HG02678 (cell line): ENCODE measurements around the gene ESPNL.

Experiments
- ATAC-seq: cut with Tn5 transposase; IDR thresholded peaks from one replicate; pipeline ENCODE4 v1.9.1; 2021; ENCODE audit warnings: mild to moderate bottlenecking, moderate library complexity; ENCODE audit not compliant: unreplicated experiment

ESPNL gene

GRCh38 chr2:238139196-238140039, 39.3 kb downstream of the ESPNL start:
- no peak for ATAC-seq

GRCh38 chr2:238140040-238140439, 39.9 kb downstream of the ESPNL start:
- no peak for ATAC-seq

GRCh38 chr2:238140721-238141540, 40.8 kb downstream of the ESPNL start:
- no peak for ATAC-seq

- ATAC-seq = no peak
These were observed 41.6 kb downstream of the ESPNL start for GRCh38 chr2:238141541-238142318.

- ATAC-seq = no peak
These were observed 42.5 kb downstream of the ESPNL start for GRCh38 chr2:238142382-238143205.

- ATAC-seq = no peak
These were observed 43.3 kb downstream of the ESPNL start for GRCh38 chr2:238143239-238143951.

- no peak for ATAC-seq
These were observed 44.1 kb downstream of the ESPNL start for GRCh38 chr2:238144262-238144661.

GRCh38 chr2:238145046-238145445, 44.9 kb downstream of the ESPNL start:
- no peak for ATAC-seq

- no peak for ATAC-seq
These were observed 45.7 kb downstream of the ESPNL start for GRCh38 chr2:238145851-238146250.

- no peak for ATAC-seq
These were observed 46.9 kb downstream of the ESPNL start for GRCh38 chr2:238146884-238147544.

GRCh38 chr2:238148981-238149380, 48.8 kb downstream of the ESPNL start:
- ATAC-seq = no peak

GRCh38 chr2:238149841-238150572, 49.9 kb downstream of the ESPNL start:
- ATAC-seq = no peak

- no peak for ATAC-seq
These were observed 50.5 kb downstream of the ESPNL start for GRCh38 chr2:238150686-238151085.

- ATAC-seq = no peak
These were observed 51.1 kb downstream of the ESPNL start for GRCh38 chr2:238151205-238151604.

GRCh38 chr2:238151628-238152235, 51.6 kb downstream of the ESPNL start:
- ATAC-seq = no peak

GRCh38 chr2:238152771-238153688, 52.9 kb downstream of the ESPNL start:
- no peak for ATAC-seq

- no peak for ATAC-seq
These were observed 54.4 kb downstream of the ESPNL start for GRCh38 chr2:238154570-238154969.
